Loucy (cell line): Measurements from ENCODE around the gene FCER2.

ENCODE experiments used
- EZH2phosphoT487 ChIP-seq: fragments of 200-600 bp; IDR thresholded peaks from 2 replicates; pipeline ENCODE4 v1.6.1; 2018; ENCODE audit warnings: antibody characterized with exemption, mild to moderate bottlenecking, moderate library complexity, borderline replicate concordance
- TF ChIP-seq, protein P1 (sequence below): fragments of 200-600 bp; sonication (generic); conservative IDR thresholded peaks from 2 replicates; pipeline ENCODE4 v1.5.1; 2014; ENCODE audit warnings: mild to moderate bottlenecking, antibody characterized with exemption, low read length

- TF ChIP-seq, protein P1, sequence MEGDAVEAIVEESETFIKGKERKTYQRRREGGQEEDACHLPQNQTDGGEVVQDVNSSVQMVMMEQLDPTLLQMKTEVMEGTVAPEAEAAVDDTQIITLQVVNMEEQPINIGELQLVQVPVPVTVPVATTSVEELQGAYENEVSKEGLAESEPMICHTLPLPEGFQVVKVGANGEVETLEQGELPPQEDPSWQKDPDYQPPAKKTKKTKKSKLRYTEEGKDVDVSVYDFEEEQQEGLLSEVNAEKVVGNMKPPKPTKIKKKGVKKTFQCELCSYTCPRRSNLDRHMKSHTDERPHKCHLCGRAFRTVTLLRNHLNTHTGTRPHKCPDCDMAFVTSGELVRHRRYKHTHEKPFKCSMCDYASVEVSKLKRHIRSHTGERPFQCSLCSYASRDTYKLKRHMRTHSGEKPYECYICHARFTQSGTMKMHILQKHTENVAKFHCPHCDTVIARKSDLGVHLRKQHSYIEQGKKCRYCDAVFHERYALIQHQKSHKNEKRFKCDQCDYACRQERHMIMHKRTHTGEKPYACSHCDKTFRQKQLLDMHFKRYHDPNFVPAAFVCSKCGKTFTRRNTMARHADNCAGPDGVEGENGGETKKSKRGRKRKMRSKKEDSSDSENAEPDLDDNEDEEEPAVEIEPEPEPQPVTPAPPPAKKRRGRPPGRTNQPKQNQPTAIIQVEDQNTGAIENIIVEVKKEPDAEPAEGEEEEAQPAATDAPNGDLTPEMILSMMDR: no peak
- no peak for TF ChIP-seq EZH2phosphoT487
Measured at GRCh38 chr19:7676376-7676775, 25.6 kb downstream of the FCER2 start.
